Smooth muscle cell (in vitro differentiated cells): Measurements from ENCODE around the gene FMOD. TPM values are rescaled to one million over a fixed set of nuclear protein-coding genes. Genes with fewer than 3 reads are reported as not detected.
"Not testable (repeated sequence)": the region's sequence is repeated elsewhere in the genome, so short reads cannot be mapped to it uniquely, and the experiment has no call there.

Source experiments
- DNase-seq: peaks from one replicate; lab custom pipeline; 2025; ENCODE audit not compliant: unreplicated experiment; lab: John Stamatoyannopoulos, UW
- H2AFZ ChIP-seq: fragments of 200-600 bp; sonication (generic); 2 replicates; pipeline ENCODE4 v1.6.0; 2016; ENCODE audit warnings: antibody characterized with exemption, low read depth, mild to moderate bottlenecking
- H3F3A ChIP-seq: fragments of 200-600 bp; sonication (generic); 2 replicates; pipeline ENCODE4 v1.6.0; 2017; ENCODE audit warnings: antibody characterized with exemption, low read depth
- H3K27ac ChIP-seq: fragments of 200-600 bp; sonication (generic); 2 replicates; pipeline ENCODE4 v1.5.1; 2016; ENCODE audit warnings: low read depth, mild to moderate bottlenecking
- H3K27me3 ChIP-seq: fragments of 200-600 bp; sonication (generic); 2 replicates; pipeline ENCODE4 v1.6.1; 2016; ENCODE audit warnings: low read depth, mild to moderate bottlenecking
- H3K36me3 ChIP-seq: fragments of 200-600 bp; sonication (generic); 2 replicates; pipeline ENCODE4 v1.5.1; 2016; ENCODE audit warnings: low read depth
- H3K4me1 ChIP-seq: fragments of 200-600 bp; sonication (generic); 2 replicates; pipeline ENCODE4 v1.5.1; 2016; ENCODE audit warnings: low read depth
- H3K4me2 ChIP-seq: fragments of 200-600 bp; sonication (generic); 2 replicates; pipeline ENCODE4 v1.6.0; 2016; ENCODE audit warnings: mild to moderate bottlenecking
- H3K4me3 ChIP-seq: fragments of 200-600 bp; sonication (generic); 2 replicates; pipeline ENCODE4 v1.5.1; 2016; ENCODE audit warnings: mild to moderate bottlenecking
- H3K79me2 ChIP-seq: fragments of 200-600 bp; sonication (generic); 2 replicates; pipeline ENCODE4 v1.6.0; 2016; ENCODE audit warnings: low read depth, mild to moderate bottlenecking
- H3K9ac ChIP-seq: fragments of 200-600 bp; sonication (generic); 2 replicates; pipeline ENCODE4 v1.6.0; 2016; ENCODE audit warnings: low read depth
- H3K9me3 ChIP-seq: fragments of 200-600 bp; sonication (generic); replicated peaks from 2 replicates; pipeline ENCODE4 v1.5.1; 2016; ENCODE audit warnings: low read depth
- H4K20me1 ChIP-seq: fragments of 200-600 bp; sonication (generic); 2 replicates; pipeline ENCODE4 v1.6.0; 2016; ENCODE audit warnings: low read depth
- WGBS: methylation state at CpG from one replicate; pipeline ENCODE4 v1.1.7; 2016; ENCODE audit warnings: low lambda C conversion rate; 5-methylcytosine and 5-hydroxymethylcytosine counted together
- polyA plus RNA-seq: library from polyadenylated mRNA; unstranded; fragments of >200 nt; fragmentation: Nextera tagmentation; extraction: Ambion mirVana; gene quantifications from 2 replicates; pipeline ENCODE4 v1.2.1, GENCODE V29; 2016
- total RNA-seq: library from RNA; depleted of rRNA; stranded (reverse); fragments of >200 nt; gene quantifications from 2 replicates; pipeline ENCODE4 v1.2.3, GENCODE V29; 2014
- TF ChIP-seq, protein P1 (sequence below): fragments of 200-600 bp; sonication (generic); IDR thresholded peaks from 2 replicates; pipeline ENCODE4 v1.5.1; 2017; ENCODE audit warnings: borderline replicate concordance, mild to moderate bottlenecking, antibody characterized with exemption; ENCODE audit not compliant: insufficient read depth, poor library complexity, severe bottlenecking

Gene FMOD
- total and polyA plus RNA-seq, 2 experiments from 2014 or later = 247 to 369 TPM

DNA sequence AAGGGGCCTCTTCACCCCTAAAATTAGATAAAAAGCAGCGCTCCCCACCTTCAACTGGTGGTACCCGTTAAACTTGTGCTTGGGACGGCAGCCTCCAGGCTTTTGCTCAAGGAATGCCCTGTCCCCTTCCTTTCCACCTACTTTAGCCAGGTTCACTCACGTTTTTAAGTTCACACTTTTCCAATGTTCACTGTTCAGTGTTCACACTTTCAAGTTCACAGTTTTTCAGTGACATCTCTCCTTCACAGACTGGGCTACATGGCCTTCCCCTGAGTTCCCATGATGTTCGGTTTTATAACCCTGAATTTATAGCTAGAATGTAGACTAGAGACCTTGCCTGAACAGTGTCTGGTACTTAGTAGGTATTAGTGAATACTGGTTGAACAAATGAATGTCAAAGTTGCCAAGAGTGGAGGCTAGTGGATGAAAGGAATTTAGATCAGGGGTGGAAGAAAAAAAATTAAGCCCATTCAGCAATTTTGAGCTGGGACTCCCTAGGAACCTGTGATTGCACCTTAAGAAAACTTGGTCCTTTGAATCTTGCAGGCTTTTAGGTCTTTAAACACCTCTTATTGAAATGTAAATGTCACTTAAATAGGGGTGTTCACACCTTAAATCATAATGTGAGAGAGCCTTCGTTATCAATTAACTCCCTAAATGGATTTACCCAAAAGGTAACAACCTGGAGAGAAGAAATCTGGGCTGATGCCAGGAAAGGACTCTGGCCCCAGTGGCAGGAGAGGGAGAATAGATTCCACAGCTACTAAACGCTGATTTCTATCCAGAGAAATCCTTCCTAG lies 33.3 kb downstream of the FMOD start:
- Histone ChIP-seq H3K9me3 (no peaks in the 10 kb centered on the region), H3K9ac (no peak overlapping the region), H3K79me2 (no peaks in the 10 kb centered on the region), H3K4me1 (peaks cover 16% of the 10 kb centered on the region), H3K27me3 (no peaks in the 10 kb centered on the region), H2AFZ (no peak overlapping the region), H3K27ac (no peak overlapping the region), H4K20me1 (no peaks in the 10 kb centered on the region), H3K4me3 (no peak overlapping the region), H3K36me3 (no peaks in the 10 kb centered on the region), H3F3A (no peaks in the 10 kb centered on the region), H3K4me2 (no peak overlapping the region)
- no peak for DNase-seq
- TF ChIP-seq, protein P1, sequence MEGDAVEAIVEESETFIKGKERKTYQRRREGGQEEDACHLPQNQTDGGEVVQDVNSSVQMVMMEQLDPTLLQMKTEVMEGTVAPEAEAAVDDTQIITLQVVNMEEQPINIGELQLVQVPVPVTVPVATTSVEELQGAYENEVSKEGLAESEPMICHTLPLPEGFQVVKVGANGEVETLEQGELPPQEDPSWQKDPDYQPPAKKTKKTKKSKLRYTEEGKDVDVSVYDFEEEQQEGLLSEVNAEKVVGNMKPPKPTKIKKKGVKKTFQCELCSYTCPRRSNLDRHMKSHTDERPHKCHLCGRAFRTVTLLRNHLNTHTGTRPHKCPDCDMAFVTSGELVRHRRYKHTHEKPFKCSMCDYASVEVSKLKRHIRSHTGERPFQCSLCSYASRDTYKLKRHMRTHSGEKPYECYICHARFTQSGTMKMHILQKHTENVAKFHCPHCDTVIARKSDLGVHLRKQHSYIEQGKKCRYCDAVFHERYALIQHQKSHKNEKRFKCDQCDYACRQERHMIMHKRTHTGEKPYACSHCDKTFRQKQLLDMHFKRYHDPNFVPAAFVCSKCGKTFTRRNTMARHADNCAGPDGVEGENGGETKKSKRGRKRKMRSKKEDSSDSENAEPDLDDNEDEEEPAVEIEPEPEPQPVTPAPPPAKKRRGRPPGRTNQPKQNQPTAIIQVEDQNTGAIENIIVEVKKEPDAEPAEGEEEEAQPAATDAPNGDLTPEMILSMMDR = no peak
- WGBS = 66% methylated on average over 7 of the region's 7 CpGs

DNA sequence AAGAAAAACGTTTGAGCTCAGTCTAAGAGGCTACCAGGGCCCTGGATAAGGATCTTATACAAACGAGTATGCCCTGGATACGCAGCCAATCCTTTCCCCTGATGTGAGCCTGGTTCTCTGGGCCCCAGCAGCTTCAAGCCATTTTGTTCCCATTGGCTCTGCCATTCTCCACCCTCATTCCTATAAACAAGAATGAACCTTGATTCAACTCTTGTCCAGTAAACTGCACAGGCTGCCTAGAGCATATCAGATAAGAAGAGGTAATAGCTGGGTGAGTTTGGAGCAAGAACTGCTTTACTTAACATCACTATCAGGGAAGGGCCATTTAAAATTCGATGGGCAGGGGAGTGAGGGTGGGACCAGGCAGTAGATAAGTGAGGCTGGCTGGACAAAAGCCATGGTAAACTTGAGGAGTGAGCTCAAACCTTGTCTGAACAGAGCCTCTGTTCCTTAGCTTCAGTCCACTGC lies 34.3 kb downstream of the FMOD start:
- Histone ChIP-seq H2AFZ (no peak overlapping the region), H3K9me3 (no peaks in the 10 kb centered on the region), H3K4me3 (no peak overlapping the region), H3K79me2 (no peaks in the 10 kb centered on the region), H3K9ac (no peak overlapping the region), H3K36me3 (no peaks in the 10 kb centered on the region), H3F3A (no peaks in the 10 kb centered on the region), H3K4me2 (no peak overlapping the region), H4K20me1 (no peaks in the 10 kb centered on the region), H3K4me1 (peaks cover 12% of the 10 kb centered on the region), H3K27me3 (no peaks in the 10 kb centered on the region), H3K27ac (no peak overlapping the region)
- TF ChIP-seq, protein P1 = no peak
- no peak for DNase-seq
- 29% methylated on average over 4 of the region's 4 CpGs for WGBS

DNA sequence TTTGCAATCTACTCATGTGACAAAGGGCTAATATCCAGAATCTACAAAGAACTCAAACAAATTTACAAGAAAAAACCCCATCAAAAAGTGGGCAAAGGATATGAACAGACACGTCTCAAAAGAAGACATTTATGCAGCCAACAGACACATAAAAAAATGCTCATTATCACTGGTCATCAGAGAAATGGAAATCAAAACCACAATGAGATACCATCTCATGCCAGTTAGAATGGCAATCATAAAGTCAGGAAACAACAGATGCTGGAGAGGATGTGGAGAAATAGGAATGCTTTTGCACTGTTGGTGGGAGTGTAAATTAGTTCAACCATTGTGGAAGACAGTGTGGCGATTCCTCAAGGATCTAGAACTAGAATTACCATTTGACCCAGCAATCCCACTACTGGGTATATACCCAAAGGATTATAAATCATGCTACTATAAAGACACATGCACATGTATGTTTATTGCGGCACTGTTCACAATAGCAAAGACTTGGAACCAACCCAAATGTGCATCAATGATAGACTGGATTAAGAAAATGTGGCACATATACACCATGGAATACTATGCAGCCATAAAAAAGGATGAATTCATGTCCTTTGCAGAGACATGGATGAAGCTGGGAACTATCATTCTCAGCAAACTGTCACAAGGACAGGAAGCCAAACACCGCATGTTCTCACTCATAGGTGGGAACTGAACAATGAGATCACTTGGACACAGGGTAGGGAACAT lies 36.7 kb downstream of the FMOD start:
- H3K27ac ChIP-seq = not testable (repeated sequence)
- 91% methylated on average over 4 of the region's 4 CpGs for WGBS

More for the DNA sequence above, 36.7 kb downstream of the FMOD start:
- DNase-seq, H3K79me2 ChIP-seq, H3K27me3 ChIP-seq, H3F3A ChIP-seq, H3K4me3 ChIP-seq, H2AFZ ChIP-seq, H3K9ac ChIP-seq, H3K36me3 ChIP-seq, H3K4me2 ChIP-seq, H3K4me1 ChIP-seq, H3K9me3 ChIP-seq: not testable (repeated sequence)
- peaks cover 20% of the 10 kb centered on the region for H4K20me1 ChIP-seq
